ENCODE data around the gene PTBP1. TPM values are rescaled to one million over a fixed set of nuclear protein-coding genes. Genes with fewer than 3 reads are reported as not detected.

The PTBP1 gene
- total and polyA plus RNA-seq, 2 of the 13 experiments (the other 11 are each of a cell fraction or from before 2014, with no cell fraction given): 195 to 288 TPM

GRCh38 chr19:778910-779653 is 18.2 kb upstream of the PTBP1 start (continued):
- TF ChIP-seq ATF7 (IDR thresholded peaks at IDR 0.05) (no peak), ATF7 (CRISPR knock-in tag; IDR thresholded peaks at IDR 0.05) (no peak), SOX6 (IDR thresholded peaks at IDR 0.05) (no peak), SOX6 (CRISPR knock-in tag; IDR thresholded peaks at IDR 0.05) (peak; percentile 64), TFDP1 (CRISPR knock-in tag; IDR thresholded peaks at IDR 0.05; ENCODE audit: borderline replicate concordance) (peak; percentile 90; the same call in 1 of the 2 replicates), ZNF407 (CRISPR knock-in tag; IDR thresholded peaks at IDR 0.05; ENCODE audit: not compliant biosample characterization) (no peak), ZNF83 (CRISPR knock-in tag; IDR thresholded peaks at IDR 0.05; ENCODE audit: borderline replicate concordance) (no peak), ZNF513 (CRISPR knock-in tag; conservative IDR thresholded peaks at IDR 0.05) (no peak), GPBP1L1 (CRISPR knock-in tag; IDR thresholded peaks at IDR 0.05) (no peak), ZNF230 (CRISPR knock-in tag; IDR thresholded peaks at IDR 0.05) (peak; percentile 50; the same call in 1 of the 2 replicates), POGK (CRISPR knock-in tag; conservative IDR thresholded peaks at IDR 0.05) (0 out of 2 replicates have a peak, but pooled peaks have one; percentile 47)
